NCI-H1930 (cell line): Measurements from ENCODE around the gene HOOK1.
"Not testable (repeated sequence)": the region's sequence is repeated elsewhere in the genome, so short reads cannot be mapped to it uniquely, and the experiment has no call there.

Source experiments
- DNase-seq, 2 experiments: peaks; one replicate each; lab custom pipeline; 2025; lab: John Stamatoyannopoulos, UW

Gene HOOK1

GRCh38 chr1:59885160-59885832 is 70.5 kb downstream of the HOOK1 start:
- DNase-seq, result no peak

- DNase-seq, result no peak
Measured at GRCh38 chr1:59892841-59893811, 78.4 kb downstream of the HOOK1 start.

- no peak for DNase-seq
Measured at GRCh38 chr1:59897165-59897564, 82.4 kb downstream of the HOOK1 start.

GRCh38 chr1:59898927-59899326 is 84.2 kb downstream of the HOOK1 start:
- no peak for DNase-seq

GRCh38 chr1:59900640-59901039 is 85.9 kb downstream of the HOOK1 start:
- no peak for DNase-seq

- no peak for DNase-seq
Measured at GRCh38 chr1:59901770-59902388, 87.1 kb downstream of the HOOK1 start.

- DNase-seq, result no peak
Measured at GRCh38 chr1:59903141-59903754, 88.5 kb downstream of the HOOK1 start.

- DNase-seq, result no peak
Measured at GRCh38 chr1:59906931-59907330, 92.2 kb downstream of the HOOK1 start.

GRCh38 chr1:59908084-59908483 is 93.3 kb downstream of the HOOK1 start:
- no peak for DNase-seq

- no peak for DNase-seq
Measured at GRCh38 chr1:59908682-59909081, 93.9 kb downstream of the HOOK1 start.

GRCh38 chr1:59914791-59915286 is 100.1 kb downstream of the HOOK1 start:
- not testable (repeated sequence) for DNase-seq

- no peak for DNase-seq
Measured at GRCh38 chr1:59915516-59915915, 100.8 kb downstream of the HOOK1 start.

- DNase-seq, result no peak
Measured at GRCh38 chr1:59917026-59917784, 102.5 kb downstream of the HOOK1 start.

GRCh38 chr1:59917785-59918180 is 103.0 kb downstream of the HOOK1 start:
- DNase-seq, result no peak

GRCh38 chr1:59919746-59920145 is 105.0 kb downstream of the HOOK1 start:
- no peak for DNase-seq

- DNase-seq, result not testable (repeated sequence)
Measured at GRCh38 chr1:59921258-59921899, 106.6 kb downstream of the HOOK1 start.

GRCh38 chr1:59924653-59925052 is 109.9 kb downstream of the HOOK1 start:
- DNase-seq, result no peak
